Endothelial cell of umbilical vein (primary cell): ENCODE results near the gene SAMD7. TPM values are rescaled to one million over a fixed set of nuclear protein-coding genes. Genes with fewer than 3 reads are reported as not detected.

Experiments
- BruUV-seq: library from RNA; stranded (reverse); fragments of 400-500 nt; replicated peaks from 2 replicates; lab custom pipeline; 2021; lab: Mats Ljungman, UMichigan
- CTCF ChIA-PET: fragments of 300-600, 350-600 bp; sonication (Branson Sonifier 250); formaldehyde crosslinking; loops from one replicate; lab custom pipeline; 2021; ENCODE audit warnings: antibody characterized with exemption, inconsistent platforms; lab: Charles Lee
- POLR2A ChIA-PET: fragments of 300-600, 350-600 bp; sonication (Branson Sonifier 250); formaldehyde crosslinking; loops from one replicate; lab custom pipeline; 2021; ENCODE audit warnings: antibody characterized with exemption, inconsistent platforms; lab: Charles Lee
- DNase-seq: peaks from one replicate; pipeline ENCODE4 v3.0.0-alpha.2; 2011; ENCODE audit warnings: low read depth, low spot score
- FAIRE-seq: peaks from 2 replicates; lab custom pipeline; 2011; peaks lifted over from hg19 to GRCh38; lab: Jason Lieb, UNC
- H2AFZ ChIP-seq: 2 replicates; pipeline ENCODE4 v1.6.0; 2012; ENCODE audit warnings: low read depth, low read length, control low read depth, inconsistent platforms
- H3K27ac ChIP-seq: 2 replicates; pipeline ENCODE4 v1.5.1; 2011; ENCODE audit warnings: low read depth, mild to moderate bottlenecking, control low read depth, low read length, moderate library complexity; ENCODE audit not compliant: insufficient read depth
- H3K27me3 ChIP-seq, 2 experiments: 2 replicates each; pipeline versions ENCODE4 v1.6.0 to v1.6.1; 2011; ENCODE audit warnings: low read length in 2 of 2, mixed read lengths in 1 of 2; ENCODE audit not compliant: control insufficient read depth in 2 of 2, insufficient read depth in 2 of 2
- H3K36me3 ChIP-seq, 2 experiments: 2 replicates in 1 of 2; 3 replicates in 1 of 2; pipeline ENCODE4 v1.5.1; 2011; ENCODE audit warnings: low read length in 2 of 2, mild to moderate bottlenecking in 1 of 2, moderate library complexity in 1 of 2; ENCODE audit not compliant: control insufficient read depth in 2 of 2, insufficient read depth in 2 of 2; ENCODE audit errors: extremely low read depth in 1 of 2
- H3K4me1 ChIP-seq: 3 replicates; pipeline ENCODE4 v1.5.1; 2011; ENCODE audit warnings: mild to moderate bottlenecking, low read length; ENCODE audit not compliant: control insufficient read depth, insufficient read depth; ENCODE audit errors: extremely low read depth
- H3K4me2 ChIP-seq: 2 replicates; pipeline ENCODE4 v1.6.1; 2011; ENCODE audit warnings: low read length, control low read depth, mixed read lengths; ENCODE audit not compliant: insufficient read depth
- H3K4me3 ChIP-seq, 3 experiments: fragments of 200-600 bp in 1 of 3; sonication (generic), shearing (Covaris generic) in 1 of 3; replicated peaks in 1 of 3; 2 replicates each; pipeline ENCODE4 v1.5.1; 2011 to 2016; ENCODE audit warnings: control low read depth in 3 of 3, low read length in 3 of 3, mild to moderate bottlenecking in 2 of 3, inconsistent platforms in 1 of 3, low read depth in 1 of 3, moderate library complexity in 1 of 3; ENCODE audit not compliant: insufficient read depth in 1 of 3
- H3K79me2 ChIP-seq: 2 replicates; pipeline ENCODE4 v1.6.0; 2012; ENCODE audit warnings: low read length, inconsistent platforms; ENCODE audit not compliant: control insufficient read depth, insufficient read depth
- H3K9ac ChIP-seq: replicated peaks from 2 replicates; pipeline ENCODE3; 2011; ENCODE audit warnings: low read length, control low read depth; ENCODE audit not compliant: insufficient read depth; ENCODE audit errors: extremely low read depth
- H3K9me1 ChIP-seq: replicated peaks from 3 replicates; pipeline ENCODE4 v1.6.0; 2011; ENCODE audit warnings: mild to moderate bottlenecking, low read length; ENCODE audit not compliant: control insufficient read depth, insufficient read depth; ENCODE audit errors: extremely low read depth
- H3K9me3 ChIP-seq: replicated peaks from 2 replicates; pipeline ENCODE4 v1.5.1; 2012; ENCODE audit warnings: low read length, inconsistent platforms; ENCODE audit not compliant: control insufficient read depth, insufficient read depth
- H4K20me1 ChIP-seq: replicated peaks from 2 replicates; pipeline ENCODE3; 2011; ENCODE audit warnings: mild to moderate bottlenecking, low read length; ENCODE audit not compliant: control insufficient read depth, insufficient read depth; ENCODE audit errors: extremely low read depth
- EZH2 ChIP-seq: IDR thresholded peaks from 2 replicates; pipeline ENCODE4 v1.6.1; 2012; ENCODE audit warnings: borderline replicate concordance, low read depth, mild to moderate bottlenecking, moderate library complexity, low read length, inconsistent platforms; ENCODE audit not compliant: severe bottlenecking
- FOS ChIP-seq: IDR thresholded peaks from 2 replicates; pipeline ENCODE4 v1.6.1; 2011; ENCODE audit warnings: mild to moderate bottlenecking, low read length, moderate library complexity, borderline replicate concordance; ENCODE audit not compliant: insufficient read depth
- GATA2 ChIP-seq: IDR thresholded peaks from 2 replicates; pipeline ENCODE4 v1.7.0; 2011; ENCODE audit warnings: low read depth, mild to moderate bottlenecking, moderate library complexity, mixed read lengths, low read length; ENCODE audit not compliant: insufficient read length, insufficient read depth
- MYC ChIP-seq: IDR thresholded peaks from one replicate; pipeline ENCODE4 v1.6.1; 2011; ENCODE audit warnings: mild to moderate bottlenecking, low read depth, low read length
- POLR2A ChIP-seq: IDR thresholded peaks from 2 replicates; pipeline ENCODE4 v1.6.1; 2012; ENCODE audit warnings: low read depth, mild to moderate bottlenecking, control low read depth, low read length
- POLR2AphosphoS5 ChIP-seq: IDR thresholded peaks from 2 replicates; pipeline ENCODE4 v1.6.1; 2012; ENCODE audit warnings: low read depth, mild to moderate bottlenecking, control low read depth, low read length, moderate library complexity; ENCODE audit not compliant: insufficient read depth
- dilution Hi-C: fragments of 300-500 bp; cut with MboI; formaldehyde crosslinking; loops from one replicate; pipeline ENCODE4 v1.15.0; 2019; ENCODE audit warnings: low sequenced_read_pairs; ENCODE audit not compliant: extremely low pct_ligation_motif_present
- intact Hi-C: fragments of 100-400 bp; cut with micrococcal nuclease; formaldehyde crosslinking; loops from one replicate; pipeline ENCODE4 v1.10.0; 2022
- polyA plus RNA-seq, 4 experiments: library from polyadenylated mRNA; depleted of rRNA in 3 of 4; stranded (reverse) in 3 of 4; unstranded in 1 of 4; fragments of >200 nt; gene quantifications; 2 replicates each; pipeline versions ENCODE4 v1.2.1 to v1.2.3, GENCODE V29; 2011 to 2012; ENCODE audit warnings: missing spikeins in 1 of 4
- total RNA-seq: library from RNA; stranded (reverse); gene quantifications from 2 replicates; pipeline ENCODE4 v1.2.3, GENCODE V29; 2021
- TF ChIP-seq, protein P1 (sequence below): IDR thresholded peaks from 2 replicates; pipeline ENCODE4 v1.6.1; 2011; ENCODE audit not compliant: insufficient read depth, insufficient read length
- TF ChIP-seq, protein P2 (sequence below), 2 donors: IDR thresholded peaks; 1 replicate in 1 of 2; 2 replicates in 1 of 2; pipeline ENCODE4 v1.5.1; 2011; ENCODE audit warnings: low read length in 2 of 2, mild to moderate bottlenecking in 2 of 2, moderate library complexity in 2 of 2, control low read depth in 1 of 2, inconsistent platforms in 1 of 2, low read depth in 1 of 2; ENCODE audit not compliant: insufficient read depth in 1 of 2; ENCODE audit errors: extremely low read depth in 1 of 2

Gene SAMD7
- total and polyA plus RNA-seq, 2 donors (not counting 3 experiments of a cell fraction or from before 2014, with no cell fraction given) = not detected

DNA sequence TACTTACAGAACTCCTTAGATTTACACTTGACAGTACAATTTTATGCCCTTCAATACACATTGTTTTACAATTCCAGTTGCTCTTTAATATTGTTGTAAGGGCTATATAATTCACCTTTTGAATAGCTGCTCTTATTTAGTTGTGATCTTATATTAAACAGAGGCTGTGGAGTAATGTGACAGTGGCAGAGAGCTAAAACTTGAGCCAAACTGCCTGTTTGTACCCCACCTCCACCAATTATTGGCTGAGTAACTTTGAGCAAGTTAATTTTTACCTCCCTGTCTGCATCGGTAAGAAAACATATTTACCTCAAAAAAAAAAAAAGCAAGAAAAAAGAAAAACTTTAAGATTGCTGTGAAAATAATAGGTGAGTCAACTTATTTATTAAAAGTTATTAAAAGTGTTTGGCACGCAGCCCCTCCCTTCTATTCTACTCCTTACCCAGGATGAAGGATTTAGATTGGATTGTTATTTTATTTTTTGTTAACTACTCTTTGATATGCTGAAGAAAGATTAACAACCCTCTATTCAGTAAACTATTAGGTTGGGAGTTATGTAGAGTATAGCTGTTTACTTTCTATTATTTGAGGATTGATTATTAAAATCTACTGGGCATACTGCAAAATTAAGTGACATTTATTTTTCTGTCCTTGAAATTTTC, 57.0 kb downstream of the SAMD7 start:
- peak overlapping the region; percentile 91 for H3K4me2 ChIP-seq
- H3K9me3 ChIP-seq = no peaks in the 10 kb centered on the region
- TF ChIP-seq MYC (no peak), FOS (no peak), POLR2AphosphoS5 (no peak), GATA2 (no peak), EZH2 (no peak), POLR2A (no peak)
- TF ChIP-seq, protein P1, sequence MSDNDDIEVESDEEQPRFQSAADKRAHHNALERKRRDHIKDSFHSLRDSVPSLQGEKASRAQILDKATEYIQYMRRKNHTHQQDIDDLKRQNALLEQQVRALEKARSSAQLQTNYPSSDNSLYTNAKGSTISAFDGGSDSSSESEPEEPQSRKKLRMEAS = no peak
- TF ChIP-seq, protein P2, sequence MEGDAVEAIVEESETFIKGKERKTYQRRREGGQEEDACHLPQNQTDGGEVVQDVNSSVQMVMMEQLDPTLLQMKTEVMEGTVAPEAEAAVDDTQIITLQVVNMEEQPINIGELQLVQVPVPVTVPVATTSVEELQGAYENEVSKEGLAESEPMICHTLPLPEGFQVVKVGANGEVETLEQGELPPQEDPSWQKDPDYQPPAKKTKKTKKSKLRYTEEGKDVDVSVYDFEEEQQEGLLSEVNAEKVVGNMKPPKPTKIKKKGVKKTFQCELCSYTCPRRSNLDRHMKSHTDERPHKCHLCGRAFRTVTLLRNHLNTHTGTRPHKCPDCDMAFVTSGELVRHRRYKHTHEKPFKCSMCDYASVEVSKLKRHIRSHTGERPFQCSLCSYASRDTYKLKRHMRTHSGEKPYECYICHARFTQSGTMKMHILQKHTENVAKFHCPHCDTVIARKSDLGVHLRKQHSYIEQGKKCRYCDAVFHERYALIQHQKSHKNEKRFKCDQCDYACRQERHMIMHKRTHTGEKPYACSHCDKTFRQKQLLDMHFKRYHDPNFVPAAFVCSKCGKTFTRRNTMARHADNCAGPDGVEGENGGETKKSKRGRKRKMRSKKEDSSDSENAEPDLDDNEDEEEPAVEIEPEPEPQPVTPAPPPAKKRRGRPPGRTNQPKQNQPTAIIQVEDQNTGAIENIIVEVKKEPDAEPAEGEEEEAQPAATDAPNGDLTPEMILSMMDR (IDR thresholded peaks at IDR 0.05; ENCODE audit: extremely low read depth in 1 of 2, insufficient read depth in 1 of 2, low read depth in 1 of 2, low read length in 2 of 2) = no peak
- peaks cover 18% of the 10 kb centered on the region for H3K4me1 ChIP-seq
- H3K9me1 ChIP-seq = no peaks in the 10 kb centered on the region
- H3K4me3 ChIP-seq = peak overlapping the region in 1 of 3 experiments; percentile 83
- no peak overlapping the region for H3K27ac ChIP-seq
- intact Hi-C loops = no loop called here
- peaks cover 10% of the 10 kb centered on the region for H4K20me1 ChIP-seq
- CTCF ChIA-PET = no interaction called here
- peaks cover 0 to 5% of the 10 kb centered on the region in 2 experiments for H3K36me3 ChIP-seq
- DNase-seq (no peak), FAIRE-seq (no peak)
- POLR2A ChIA-PET = interaction anchor here (0.6 kb wide), 1 partner anchor 28 kb away, joined by 3 read pairs; no protein-coding TSS in a partner anchor
- BruUV-seq = TSS peak; percentile 25
- peaks cover 63% of the 10 kb centered on the region for H3K79me2 ChIP-seq
- dilution Hi-C loops = no loop called here
- no peak overlapping the region for H3K9ac ChIP-seq
- no peaks in the 10 kb centered on the region for H3K27me3 ChIP-seq
- no peak overlapping the region for H2AFZ ChIP-seq
